ENCODE measurements around the gene INPP5B. TPM values are rescaled to one million over a fixed set of nuclear protein-coding genes. Genes with fewer than 3 reads are reported as not detected.

INPP5B gene
- total and polyA plus RNA-seq, 2 of the 13 experiments (the other 11 are each of a cell fraction or from before 2014, with no cell fraction given), result 9.0 to 9.8 TPM

DNA sequence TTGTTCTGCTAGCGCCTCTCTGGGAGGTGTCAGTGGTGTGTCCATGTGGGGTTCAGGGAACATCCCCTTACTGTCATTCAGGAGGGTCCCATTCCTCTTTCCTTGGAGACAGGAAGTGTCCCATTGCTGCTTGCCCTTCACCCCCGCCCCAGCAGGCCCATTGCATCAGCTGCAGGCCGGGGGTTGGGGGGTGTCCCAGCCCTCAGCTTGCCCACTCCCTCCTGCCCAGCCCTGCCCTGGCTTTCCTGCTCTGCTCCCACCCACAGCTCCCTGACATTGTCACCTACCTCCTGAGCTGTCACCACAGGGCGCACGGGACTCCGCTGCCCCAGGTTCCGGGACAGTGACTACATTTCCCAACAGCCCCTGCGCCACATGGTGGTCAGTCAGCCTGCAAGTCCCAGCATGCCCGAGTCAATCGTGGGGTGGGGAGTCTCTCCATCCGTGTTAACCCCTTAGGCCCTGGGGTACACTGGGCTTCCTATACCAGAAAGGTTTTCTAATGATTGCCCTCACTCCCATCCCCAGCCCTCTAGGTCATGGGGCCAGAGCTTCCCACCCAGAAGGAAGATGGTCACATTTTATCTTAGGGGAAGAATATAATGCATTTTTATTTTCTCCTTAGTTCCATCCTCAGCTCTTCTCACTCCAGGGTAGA, at the start of gene INPP5B (continued):
- TF ChIP-seq RORA (CRISPR knock-in tag; IDR thresholded peaks at IDR 0.05) (no peak), RBM39 (IDR thresholded peaks at IDR 0.05; ENCODE audit: low read depth, low read length, poor library complexity, severe bottlenecking) (peak; percentile 59), KLF6 (CRISPR knock-in tag; IDR thresholded peaks at IDR 0.05) (no peak), ASH2L (IDR thresholded peaks at IDR 0.05; ENCODE audit: insufficient read length, low read depth, low read length) (peak; percentile 31), PTBP1 (IDR thresholded peaks at IDR 0.05; ENCODE audit: low read depth, low read length, poor library complexity, severe bottlenecking) (no peak), NR2C2 (CRISPR knock-in tag; IDR thresholded peaks at IDR 0.05; ENCODE audit: borderline replicate concordance) (peak; percentile 70), ZIK1 (CRISPR knock-in tag; IDR thresholded peaks at IDR 0.05; ENCODE audit: borderline replicate concordance, low read depth) (no peak), ZNF296 (CRISPR knock-in tag; conservative IDR thresholded peaks at IDR 0.05) (no peak), HNRNPK (IDR thresholded peaks at IDR 0.05; ENCODE audit: low read depth, low read length, poor library complexity, severe bottlenecking) (no peak), BRD4 (CRISPR knock-in tag; IDR thresholded peaks at IDR 0.05) (no peak), HMGXB3 (CRISPR knock-in tag; IDR thresholded peaks at IDR 0.05; ENCODE audit: borderline replicate concordance) (peak; percentile 58; the same call in 1 of the 2 replicates), GATAD2A (CRISPR knock-in tag; IDR thresholded peaks at IDR 0.05) (peak; percentile 69; the same call in 1 of the 2 replicates), SIN3B (IDR thresholded peaks at IDR 0.05; ENCODE audit: low read length) (no peak), MAFG (CRISPR knock-in tag; IDR thresholded peaks at IDR 0.05) (no peak), ZNF432 (CRISPR knock-in tag; IDR thresholded peaks at IDR 0.05; ENCODE audit: borderline replicate concordance) (no peak), SMAD1 (CRISPR knock-in tag; IDR thresholded peaks at IDR 0.05; ENCODE audit: borderline replicate concordance, low read depth) (peak; percentile 58; the same call in 1 of the 2 replicates), MEIS1 (CRISPR knock-in tag; IDR thresholded peaks at IDR 0.05; ENCODE audit: borderline replicate concordance) (0 out of 2 replicates have a peak, but pooled peaks have one; percentile 39), TP53 (CRISPR knock-in tag; conservative IDR thresholded peaks at IDR 0.05) (peak; percentile 92; the same call in 1 of the 2 replicates)
- TF ChIP-seq, protein P1, sequence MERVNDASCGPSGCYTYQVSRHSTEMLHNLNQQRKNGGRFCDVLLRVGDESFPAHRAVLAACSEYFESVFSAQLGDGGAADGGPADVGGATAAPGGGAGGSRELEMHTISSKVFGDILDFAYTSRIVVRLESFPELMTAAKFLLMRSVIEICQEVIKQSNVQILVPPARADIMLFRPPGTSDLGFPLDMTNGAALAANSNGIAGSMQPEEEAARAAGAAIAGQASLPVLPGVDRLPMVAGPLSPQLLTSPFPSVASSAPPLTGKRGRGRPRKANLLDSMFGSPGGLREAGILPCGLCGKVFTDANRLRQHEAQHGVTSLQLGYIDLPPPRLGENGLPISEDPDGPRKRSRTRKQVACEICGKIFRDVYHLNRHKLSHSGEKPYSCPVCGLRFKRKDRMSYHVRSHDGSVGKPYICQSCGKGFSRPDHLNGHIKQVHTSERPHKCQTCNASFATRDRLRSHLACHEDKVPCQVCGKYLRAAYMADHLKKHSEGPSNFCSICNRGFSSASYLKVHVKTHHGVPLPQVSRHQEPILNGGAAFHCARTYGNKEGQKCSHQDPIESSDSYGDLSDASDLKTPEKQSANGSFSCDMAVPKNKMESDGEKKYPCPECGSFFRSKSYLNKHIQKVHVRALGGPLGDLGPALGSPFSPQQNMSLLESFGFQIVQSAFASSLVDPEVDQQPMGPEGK (CRISPR knock-in tag; IDR thresholded peaks at IDR 0.05), result peak; percentile 76
- TF ChIP-seq, protein P2, sequence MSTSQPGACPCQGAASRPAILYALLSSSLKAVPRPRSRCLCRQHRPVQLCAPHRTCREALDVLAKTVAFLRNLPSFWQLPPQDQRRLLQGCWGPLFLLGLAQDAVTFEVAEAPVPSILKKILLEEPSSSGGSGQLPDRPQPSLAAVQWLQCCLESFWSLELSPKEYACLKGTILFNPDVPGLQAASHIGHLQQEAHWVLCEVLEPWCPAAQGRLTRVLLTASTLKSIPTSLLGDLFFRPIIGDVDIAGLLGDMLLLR (CRISPR knock-in tag; IDR thresholded peaks at IDR 0.05), result 0 out of 2 replicates have a peak, but pooled peaks have one; percentile 26
- TF ChIP-seq, protein P3, sequence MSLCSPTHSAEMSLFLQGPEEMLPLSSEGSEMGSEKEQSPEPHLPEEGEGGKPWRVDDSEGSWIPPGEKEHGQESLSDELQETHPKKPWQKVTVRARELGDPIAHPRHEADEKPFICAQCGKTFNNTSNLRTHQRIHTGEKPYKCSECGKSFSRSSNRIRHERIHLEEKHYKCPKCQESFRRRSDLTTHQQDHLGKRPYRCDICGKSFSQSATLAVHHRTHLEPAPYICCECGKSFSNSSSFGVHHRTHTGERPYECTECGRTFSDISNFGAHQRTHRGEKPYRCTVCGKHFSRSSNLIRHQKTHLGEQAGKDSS (CRISPR knock-in tag; IDR thresholded peaks at IDR 0.05; ENCODE audit: borderline replicate concordance, low read depth), result peak; percentile 67; the same call in 1 of the 2 replicates
